ENCODE measurements around the gene DICER1.

Gene DICER1

GRCh38 chr14:95054346-95055280 is 102.7 kb downstream of the DICER1 start:
- no peak for DNase-seq

DNA sequence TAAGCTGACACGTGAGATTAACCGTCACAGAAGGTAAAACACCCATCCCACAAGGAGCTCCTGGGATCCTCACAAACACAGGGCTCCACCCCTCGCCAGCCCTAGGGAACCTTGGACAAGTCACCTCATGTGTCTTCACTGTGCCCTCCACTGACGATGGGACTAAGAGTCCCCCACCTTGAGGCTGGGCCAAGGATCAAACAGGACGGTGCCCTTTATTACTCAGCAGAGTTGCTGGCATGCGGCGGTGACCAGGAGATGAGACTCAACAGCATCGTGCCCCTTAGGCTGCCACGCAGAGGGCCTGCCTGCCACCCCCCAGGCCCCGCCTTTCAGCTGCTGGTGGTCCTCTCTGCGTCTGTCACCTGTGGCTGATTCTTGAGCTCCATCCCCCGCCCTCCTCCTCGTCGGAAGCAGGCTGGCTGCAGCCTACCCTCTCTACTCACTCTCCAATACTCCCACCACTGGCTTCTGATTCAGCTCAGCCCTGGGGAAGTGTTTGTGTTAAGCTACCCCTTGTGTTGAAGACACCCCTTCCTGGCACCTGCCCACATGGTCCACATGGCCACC is 105.2 kb downstream of the DICER1 start:
- DNase-seq = no peak

- DNase-seq = no peak
These were observed 107.4 kb downstream of the DICER1 start for GRCh38 chr14:95049952-95050351.

DNA sequence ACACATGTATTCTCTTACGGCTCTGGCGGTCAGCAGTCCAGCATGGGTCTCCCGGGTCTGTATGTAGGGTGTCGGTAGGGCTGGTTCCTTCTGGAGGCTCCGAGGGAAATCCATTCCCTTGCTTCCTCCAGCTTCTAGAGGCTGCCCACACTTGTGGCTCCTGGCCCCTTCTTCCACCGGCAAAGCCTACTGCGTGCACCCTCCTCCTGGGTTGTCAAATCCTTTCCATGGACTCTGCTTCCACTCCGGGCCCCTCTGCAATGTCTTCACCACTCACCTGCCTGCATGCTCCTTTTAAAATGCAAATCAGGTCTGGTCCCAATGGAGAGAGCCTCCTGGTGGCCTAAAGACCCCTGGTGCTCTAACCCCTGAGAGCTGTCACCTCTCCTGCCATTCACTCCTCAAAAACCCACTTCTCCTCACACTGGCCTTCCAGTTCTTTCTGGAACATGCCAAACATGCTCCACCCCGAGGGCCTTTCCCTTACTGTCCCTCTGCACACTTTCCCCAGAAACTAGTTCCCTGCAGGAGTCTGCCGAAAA is 108.5 kb downstream of the DICER1 start:
- DNase-seq = no peak

DNA sequence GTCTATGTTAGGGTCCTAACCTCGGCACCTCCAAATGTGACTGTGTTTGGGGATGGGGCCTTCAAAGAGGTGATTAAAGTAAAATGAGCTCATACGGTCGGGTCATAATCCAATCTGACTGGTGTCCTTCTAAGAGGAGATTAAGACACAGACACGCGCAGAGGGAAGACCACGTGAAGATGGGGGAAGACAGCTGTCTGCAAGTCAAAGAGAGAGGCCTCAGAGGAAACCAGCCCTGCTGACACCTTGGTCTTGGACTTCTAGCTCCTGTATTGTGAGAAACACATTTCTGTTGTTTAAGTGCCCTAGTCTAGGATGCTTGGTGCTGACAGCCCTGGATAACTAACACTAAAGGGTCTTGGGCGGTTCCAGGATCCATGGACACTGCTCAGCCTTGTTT is 109.6 kb downstream of the DICER1 start:
- no peak for DNase-seq

DNA sequence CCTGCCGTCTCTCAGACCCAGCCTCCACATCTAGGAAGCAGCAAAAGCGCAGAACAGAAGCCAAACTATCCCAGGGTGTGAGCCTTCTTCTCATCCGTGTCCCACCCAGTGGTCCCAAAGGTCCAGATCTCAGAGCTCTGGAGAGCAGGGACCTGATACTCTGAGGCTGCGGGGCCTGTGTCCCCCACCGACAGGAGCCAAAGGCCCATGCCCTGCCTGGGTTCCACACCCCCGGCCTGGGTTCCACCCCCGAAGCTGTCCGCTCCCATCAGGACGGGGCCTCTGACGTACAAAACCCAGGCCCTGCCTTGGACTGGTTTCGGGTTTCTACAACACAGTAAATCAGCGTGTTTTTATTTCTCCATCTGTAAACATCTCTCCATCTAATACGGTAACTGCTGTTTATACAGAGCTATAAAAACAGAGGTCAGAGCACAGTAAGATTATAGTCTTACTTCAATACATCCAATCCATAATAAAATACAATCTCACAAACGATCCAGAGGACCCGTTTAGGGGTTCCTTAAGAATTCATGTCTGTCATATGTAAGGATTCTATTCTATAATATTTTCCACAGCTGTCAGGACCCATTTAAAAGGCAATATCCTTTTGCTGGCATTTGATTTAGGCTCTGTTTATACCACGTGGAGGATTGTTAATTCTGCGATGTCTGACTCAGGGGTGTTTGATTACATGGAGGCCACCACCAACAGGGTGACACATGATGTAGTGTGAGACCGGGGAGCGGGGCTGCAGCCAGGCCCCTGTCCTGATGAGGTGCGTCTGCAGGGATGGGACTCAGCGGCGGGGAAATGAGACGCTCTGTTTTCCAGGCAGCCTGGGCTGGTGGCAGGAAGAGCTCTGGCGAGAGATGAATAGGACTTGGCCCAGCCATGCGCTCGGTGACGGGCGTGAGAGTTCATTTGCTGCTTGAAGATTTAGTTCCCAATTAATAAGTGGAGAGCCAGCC is 110.3 kb downstream of the DICER1 start:
- DNase-seq = no peak

GRCh38 chr14:95045836-95046430 is 111.4 kb downstream of the DICER1 start:
- DNase-seq = no peak

DNA sequence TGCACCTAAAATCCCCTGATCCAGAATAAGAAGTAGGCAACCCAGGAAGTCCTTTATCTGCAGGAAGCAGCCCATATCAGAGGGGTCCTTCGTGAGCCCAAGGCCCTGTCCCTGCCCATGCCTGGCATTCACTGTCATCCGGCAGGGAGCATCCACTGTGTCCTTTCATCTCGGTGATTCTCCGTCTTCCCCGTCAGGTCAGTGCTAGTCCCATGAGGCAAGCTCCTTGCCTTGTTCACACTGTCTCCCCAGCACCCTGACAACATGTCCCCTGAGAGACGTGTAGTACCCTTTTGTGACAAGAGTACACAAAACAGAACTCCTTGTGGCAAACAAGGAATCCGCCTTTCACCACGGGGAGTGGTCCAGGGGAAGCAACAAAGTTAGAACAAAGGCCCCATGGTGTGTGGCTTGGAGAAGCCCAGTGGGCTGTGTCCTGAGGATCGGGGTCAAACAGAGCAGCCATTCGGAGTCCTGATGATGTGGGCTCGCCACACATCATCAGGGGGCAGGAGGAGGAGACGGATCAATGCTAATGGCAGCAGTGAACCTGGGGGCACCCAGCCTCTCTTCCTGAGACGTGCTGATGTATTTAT is 112.1 kb downstream of the DICER1 start:
- no peak for DNase-seq

DNA sequence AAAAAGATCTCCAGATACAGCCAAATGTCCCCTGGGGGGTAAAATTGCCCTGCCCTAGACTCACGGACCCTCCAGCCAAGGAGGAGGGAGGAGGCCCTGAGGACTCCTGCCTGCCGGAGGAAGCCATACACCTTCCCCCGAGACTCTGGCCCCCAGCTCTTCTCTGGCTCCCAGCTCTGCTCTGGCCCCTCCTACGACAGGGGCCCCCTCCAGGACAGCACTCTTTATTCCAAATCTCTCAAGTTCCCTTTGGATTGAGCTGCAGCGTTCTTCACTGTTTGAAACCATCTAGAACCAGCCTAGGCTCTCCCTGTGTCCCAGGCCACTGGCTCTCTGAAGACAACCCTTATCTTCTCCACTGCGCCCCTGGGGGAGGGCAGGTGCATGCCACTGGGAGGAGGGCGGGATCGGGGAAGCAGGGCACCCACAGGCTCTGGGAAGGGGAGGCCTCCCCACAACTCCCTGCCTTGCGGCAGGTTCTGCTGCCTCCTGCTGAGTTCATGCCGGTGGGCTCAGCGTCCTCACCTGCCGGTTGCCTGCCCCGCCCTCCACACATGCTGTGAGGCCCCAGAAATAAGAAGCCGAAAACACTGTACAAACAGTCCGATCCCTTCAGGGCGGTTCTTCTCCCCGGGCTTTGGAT is 112.7 kb downstream of the DICER1 start:
- no peak for DNase-seq

DNA sequence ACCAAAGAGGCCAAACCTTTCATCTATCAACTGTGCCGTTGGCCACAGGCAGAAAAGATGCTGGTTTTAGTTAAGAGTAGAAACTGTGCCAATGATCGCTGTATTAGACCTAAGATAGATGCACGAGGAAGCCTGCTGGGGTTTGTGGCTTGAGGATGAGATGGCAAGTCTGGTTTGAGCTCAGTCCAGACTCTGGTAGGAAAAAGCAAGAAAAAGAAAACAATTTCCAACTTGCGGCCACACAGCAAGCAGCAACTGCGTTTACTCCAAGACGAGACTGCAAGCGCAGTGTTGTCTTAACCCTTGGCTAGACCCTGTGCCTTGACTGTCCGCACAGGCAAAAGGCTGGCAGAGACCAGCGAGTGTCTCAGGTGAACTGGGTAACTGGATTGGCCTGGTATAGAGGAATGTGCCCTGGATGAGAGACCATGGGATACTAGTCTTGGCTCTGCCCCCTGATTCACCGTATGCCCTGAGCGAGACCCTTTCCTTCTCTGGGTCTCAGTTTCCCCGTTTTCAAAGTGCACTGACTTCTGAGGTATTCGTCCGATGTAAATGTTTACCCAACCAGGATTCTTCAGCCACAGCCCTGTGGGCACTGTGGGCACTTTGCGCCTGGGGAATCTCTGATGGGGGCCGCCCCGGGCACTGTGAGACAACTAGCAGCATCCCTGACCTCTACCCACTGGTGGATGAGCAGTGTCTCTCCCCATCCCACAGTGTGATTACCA is 113.4 kb downstream of the DICER1 start:
- DNase-seq = no peak

DNA sequence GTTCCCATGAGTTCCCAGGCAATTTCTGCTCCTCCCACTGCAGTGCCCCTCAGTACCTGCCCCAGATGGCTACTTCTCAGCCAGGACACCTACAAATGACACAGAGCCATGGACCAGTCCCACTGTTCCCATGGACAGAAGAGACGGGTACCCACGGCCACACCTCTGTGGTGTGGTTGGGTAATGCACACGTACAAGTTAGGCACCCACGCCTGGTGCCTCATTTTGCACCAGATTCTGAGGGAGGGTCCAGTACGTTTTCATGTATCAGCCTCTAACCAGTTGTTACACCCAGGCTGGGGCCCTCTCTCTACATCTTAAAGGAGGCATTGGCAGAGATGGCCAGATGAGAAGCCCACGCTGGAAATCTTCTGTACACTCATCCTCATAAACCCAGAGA is 114.0 kb downstream of the DICER1 start:
- no peak for DNase-seq

DNA sequence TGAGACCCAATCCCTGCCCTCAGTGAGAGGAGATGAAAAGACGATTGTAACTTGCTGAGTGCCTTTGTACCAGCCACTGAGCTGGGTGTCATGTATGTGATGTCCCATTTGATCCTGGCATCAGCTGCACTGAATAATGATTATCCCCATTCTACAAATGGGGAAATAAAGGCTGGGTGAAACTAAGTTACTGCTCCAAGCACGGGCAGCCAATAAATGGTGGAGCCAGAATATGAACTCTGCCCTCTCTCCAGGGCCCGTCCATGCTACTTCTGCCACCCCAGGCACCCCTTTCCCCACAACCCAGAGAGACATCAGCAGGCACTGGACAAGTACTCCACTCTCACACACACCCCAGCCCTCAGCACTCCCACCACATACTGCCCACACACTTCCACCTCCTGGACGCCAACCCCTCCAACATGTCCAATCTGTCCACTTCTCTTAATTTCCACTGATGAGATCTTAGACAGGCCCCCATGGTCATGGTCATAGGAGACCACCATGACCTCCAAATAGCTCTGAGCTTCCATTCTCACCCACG is 115.8 kb downstream of the DICER1 start:
- DNase-seq = no peak

DNA sequence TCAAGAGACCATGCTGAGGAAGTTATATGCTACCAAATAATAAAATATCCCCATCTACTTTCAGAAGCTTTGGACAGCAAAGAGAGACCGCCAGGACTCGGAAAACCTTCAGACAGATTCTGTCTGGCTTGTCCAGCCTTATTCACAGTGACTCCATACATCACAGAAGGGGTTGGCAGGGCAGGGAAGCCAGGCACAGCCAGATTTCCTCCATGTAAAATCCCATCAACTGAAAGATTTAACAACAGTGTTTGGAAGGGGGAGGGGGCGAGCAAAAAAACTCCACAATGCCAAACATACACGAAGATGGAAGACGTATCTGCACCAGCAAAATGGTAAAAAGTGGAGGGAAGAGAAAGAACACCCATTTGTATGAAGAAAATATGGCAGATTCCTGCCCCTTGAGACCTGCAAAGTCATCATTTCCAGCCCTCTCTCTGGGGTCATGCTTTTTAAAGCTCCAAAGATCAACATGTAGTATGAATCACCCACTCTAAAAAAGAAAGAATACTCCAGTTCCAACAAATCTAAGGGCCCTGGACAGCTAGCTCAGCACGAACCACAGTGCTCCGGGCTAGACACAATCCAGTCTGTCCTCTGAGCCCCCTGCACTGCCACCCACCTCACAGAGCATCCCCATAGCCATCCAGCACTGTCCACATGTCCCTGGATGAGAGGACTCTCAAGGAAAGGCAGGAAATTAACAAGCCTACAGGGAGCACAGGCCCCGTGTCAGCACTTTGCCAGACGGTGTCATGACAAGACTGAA is 116.4 kb downstream of the DICER1 start:
- DNase-seq = no peak

- no peak for DNase-seq
These were observed 117.4 kb downstream of the DICER1 start for GRCh38 chr14:95039993-95040348.

- no peak for DNase-seq
These were observed 117.9 kb downstream of the DICER1 start for GRCh38 chr14:95039259-95039992.

DNA sequence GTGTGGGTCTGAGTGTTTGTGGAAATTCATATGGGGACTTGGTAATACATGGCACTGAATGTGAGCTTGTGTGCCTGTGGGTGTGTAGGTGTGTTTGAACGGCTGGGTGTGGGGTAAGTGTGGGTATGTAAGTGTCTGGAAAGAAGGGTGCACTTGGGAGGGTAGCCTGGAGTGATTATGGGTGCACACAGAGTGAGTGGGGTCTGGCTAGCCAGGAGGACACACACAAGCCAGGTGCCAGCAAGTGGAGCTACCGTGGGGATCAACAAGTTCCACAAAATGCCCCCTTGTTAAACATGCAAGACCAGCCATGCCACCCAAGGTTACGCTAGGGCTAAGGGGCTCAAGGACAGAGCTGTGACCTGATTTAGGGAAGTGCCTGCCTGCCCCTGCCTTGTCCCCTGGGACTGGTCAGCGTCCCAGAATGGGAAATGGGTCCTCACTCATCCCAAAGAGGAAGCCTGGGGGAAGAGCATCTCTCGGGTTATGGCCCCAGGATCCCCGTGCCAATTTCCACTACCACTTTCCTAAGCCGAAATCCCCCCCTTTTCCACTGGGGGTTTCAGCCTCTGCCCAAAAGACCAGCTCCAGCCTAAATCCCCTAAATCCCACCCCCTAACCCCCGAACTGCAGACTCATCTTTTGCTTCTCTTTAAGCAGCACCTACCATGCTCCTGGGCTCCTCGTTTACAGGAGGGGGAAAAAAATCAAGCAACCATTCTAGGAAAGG is 118.6 kb downstream of the DICER1 start:
- no peak for DNase-seq

GRCh38 chr14:95037273-95037672 is 120.1 kb downstream of the DICER1 start:
- no peak for DNase-seq

Measured in NCI-H2227 treated with DMSO at 0.1 percent for 48 hours (cell line).